ENCODE data around the gene MACROD2.

MACROD2 gene

GRCh38 chr20:15252304-15252703 lies 1257.0 kb downstream of the MACROD2 start (continued):
- no peak for TF ChIP-seq ZNF140 (tag by site-specific recombination; IDR thresholded peaks at IDR 0.05)

- ChIA-PET CTCF (no interaction called here), POLR2A (no interaction called here)
- no peak overlapping the region for H3K27ac ChIP-seq (ENCODE audit: extremely low read depth, low read depth, low read length)
- H3K36me3 ChIP-seq (ENCODE audit: control insufficient read depth in 2 of 2, insufficient read depth in 1 of 2, low read length in 2 of 2) = no peaks in the 10 kb centered on the region
- H3K9me3 ChIP-seq (ENCODE audit: control insufficient read depth, insufficient read depth, low read depth, low read length) = no peaks in the 10 kb centered on the region
- no peak overlapping the region for H3K4me3 ChIP-seq (ENCODE audit: low read depth, low read length)
- H3K4me1 ChIP-seq (ENCODE audit: control insufficient read depth, insufficient read depth, low read length) = peaks cover 5% of the 10 kb centered on the region; the same call in 1 of the 2 replicates
- TF ChIP-seq KLF7 (tag by site-specific recombination; IDR thresholded peaks at IDR 0.05; ENCODE audit: borderline replicate concordance) (no peak), ZNF791 (tag by site-specific recombination; IDR thresholded peaks at IDR 0.05) (no peak), ZNF777 (tag by site-specific recombination; IDR thresholded peaks at IDR 0.05; ENCODE audit: borderline replicate concordance) (no peak), ZNF366 (tag by site-specific recombination; conservative IDR thresholded peaks at IDR 0.05) (no peak), ZNF169 (tag by site-specific recombination; IDR thresholded peaks at IDR 0.05) (no peak), INSM2 (tag by site-specific recombination; IDR thresholded peaks at IDR 0.05) (no peak), ZNF747 (tag by site-specific recombination; IDR thresholded peaks at IDR 0.05) (no peak), KLF16 (tag by site-specific recombination; IDR thresholded peaks at IDR 0.05) (no peak), ZNF664 (tag by site-specific recombination; IDR thresholded peaks at IDR 0.05) (no peak), ZNF843 (tag by site-specific recombination; IDR thresholded peaks at IDR 0.05) (no peak), ATF2 (tag by site-specific recombination; IDR thresholded peaks at IDR 0.05; ENCODE audit: low read depth) (no peak), ZNF549 (tag by site-specific recombination; IDR thresholded peaks at IDR 0.05) (no peak), HIC1 (tag by site-specific recombination; IDR thresholded peaks at IDR 0.05) (no peak)
- TF ChIP-seq, protein P1, sequence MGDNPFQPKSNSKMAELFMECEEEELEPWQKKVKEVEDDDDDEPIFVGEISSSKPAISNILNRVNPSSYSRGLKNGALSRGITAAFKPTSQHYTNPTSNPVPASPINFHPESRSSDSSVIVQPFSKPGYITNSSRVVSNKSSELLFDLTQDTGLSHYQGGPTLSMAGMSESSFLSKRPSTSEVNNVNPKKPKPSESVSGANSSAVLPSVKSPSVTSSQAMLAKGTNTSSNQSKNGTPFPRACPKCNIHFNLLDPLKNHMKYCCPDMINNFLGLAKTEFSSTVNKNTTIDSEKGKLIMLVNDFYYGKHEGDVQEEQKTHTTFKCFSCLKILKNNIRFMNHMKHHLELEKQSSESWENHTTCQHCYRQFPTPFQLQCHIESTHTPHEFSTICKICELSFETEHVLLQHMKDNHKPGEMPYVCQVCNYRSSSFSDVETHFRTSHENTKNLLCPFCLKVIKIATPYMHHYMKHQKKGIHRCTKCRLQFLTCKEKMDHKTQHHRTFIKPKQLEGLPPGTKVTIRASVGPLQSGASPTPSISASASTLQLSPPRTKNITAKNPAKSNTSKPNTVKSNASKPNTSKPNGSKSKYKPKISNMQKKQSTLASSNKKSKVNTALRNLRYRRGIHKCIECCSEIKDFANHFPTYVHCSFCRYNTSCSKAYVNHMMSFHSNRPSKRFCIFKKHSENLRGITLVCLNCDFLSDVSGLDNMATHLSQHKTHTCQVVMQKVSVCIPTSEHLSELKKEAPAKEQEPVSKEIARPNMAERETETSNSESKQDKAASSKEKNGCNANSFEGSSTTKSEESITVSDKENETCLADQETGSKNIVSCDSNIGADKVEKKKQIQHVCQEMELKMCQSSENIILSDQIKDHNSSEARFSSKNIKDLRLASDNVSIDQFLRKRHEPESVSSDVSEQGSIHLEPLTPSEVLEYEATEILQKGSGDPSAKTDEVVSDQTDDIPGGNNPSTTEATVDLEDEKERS (tag by site-specific recombination; IDR thresholded peaks at IDR 0.05) = no peak
Observed at GRCh38 chr20:15253431-15253830, 1258.1 kb downstream of the MACROD2 start.
